CD4-positive, alpha-beta T cell treated with Interleukin-1 beta for 1 hour (primary cell): ENCODE data around the gene RUNX1.
"Not testable (repeated sequence)": the region's sequence is repeated elsewhere in the genome, so short reads cannot be mapped to it uniquely, and the experiment has no call there.

Experiments
- DNase-seq, 2 donors: peaks; one replicate each; pipeline ENCODE4 v3.0.0-alpha.2; 2020 to 2022

The RUNX1 gene

DNA sequence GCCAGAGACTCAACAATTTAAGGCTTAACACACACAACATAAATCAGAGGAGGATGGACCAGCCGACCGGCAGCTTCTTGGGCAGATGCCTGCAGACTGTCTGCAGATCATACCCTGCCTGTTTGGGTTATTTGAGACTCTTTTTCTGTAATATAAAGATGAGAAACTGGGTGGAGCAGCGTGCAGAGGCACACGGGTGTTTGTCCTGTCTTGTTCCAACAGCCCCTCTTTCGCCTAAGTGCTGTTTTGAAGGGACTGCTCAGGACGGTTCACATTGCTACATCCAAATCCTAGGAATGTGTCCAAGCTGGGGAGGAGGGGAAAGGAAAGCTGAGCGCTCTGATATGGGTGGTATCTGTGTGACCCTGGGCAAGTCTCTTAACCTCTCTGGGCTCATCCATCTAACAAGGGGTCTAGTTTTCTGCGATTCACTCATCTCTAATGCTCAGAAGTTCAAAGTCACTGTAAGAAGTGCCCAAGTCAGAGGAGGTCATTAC is 230.4 kb downstream of the RUNX1 start:
- DNase-seq = no peak

DNA sequence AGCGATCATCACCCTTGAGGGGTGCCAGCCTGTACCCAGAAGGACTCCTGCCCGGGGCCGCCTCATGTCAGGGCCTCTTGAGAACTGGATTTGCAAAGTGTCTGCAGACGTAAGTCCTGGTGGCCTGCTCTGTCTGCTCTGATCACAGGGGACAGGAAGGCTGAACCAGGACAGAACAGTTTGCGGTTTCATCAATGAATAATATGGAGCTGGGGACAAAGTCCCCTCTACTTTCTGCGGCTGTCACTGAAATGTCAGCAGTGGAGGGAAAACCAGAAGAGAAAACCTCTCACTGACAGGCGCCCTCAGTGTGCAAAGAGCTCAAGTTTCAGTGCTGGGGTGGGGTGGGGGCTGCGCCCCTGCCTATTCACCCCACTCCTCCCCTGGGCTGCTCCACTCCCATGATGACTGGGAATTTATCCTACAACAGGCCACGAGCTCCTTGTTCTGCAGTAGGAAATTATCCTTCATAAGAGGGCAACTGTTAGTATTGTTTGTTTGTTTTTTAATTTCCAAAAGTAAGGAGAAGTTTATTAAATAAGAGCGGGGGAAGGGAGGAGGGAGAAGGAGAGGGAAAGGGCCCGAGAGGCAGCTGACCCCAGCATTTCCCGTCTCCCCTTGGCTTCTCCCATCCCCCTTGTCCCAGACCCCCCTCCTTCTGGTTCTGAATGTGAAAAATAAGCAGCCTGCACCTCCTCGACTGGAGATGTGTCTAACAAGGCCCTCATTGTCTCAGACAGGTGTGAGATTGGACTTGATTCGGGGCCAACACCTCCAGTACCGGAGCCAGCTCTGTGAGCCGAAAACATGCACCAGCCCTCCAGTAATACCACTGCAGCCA is 231.1 kb downstream of the RUNX1 start:
- no peak for DNase-seq

DNA sequence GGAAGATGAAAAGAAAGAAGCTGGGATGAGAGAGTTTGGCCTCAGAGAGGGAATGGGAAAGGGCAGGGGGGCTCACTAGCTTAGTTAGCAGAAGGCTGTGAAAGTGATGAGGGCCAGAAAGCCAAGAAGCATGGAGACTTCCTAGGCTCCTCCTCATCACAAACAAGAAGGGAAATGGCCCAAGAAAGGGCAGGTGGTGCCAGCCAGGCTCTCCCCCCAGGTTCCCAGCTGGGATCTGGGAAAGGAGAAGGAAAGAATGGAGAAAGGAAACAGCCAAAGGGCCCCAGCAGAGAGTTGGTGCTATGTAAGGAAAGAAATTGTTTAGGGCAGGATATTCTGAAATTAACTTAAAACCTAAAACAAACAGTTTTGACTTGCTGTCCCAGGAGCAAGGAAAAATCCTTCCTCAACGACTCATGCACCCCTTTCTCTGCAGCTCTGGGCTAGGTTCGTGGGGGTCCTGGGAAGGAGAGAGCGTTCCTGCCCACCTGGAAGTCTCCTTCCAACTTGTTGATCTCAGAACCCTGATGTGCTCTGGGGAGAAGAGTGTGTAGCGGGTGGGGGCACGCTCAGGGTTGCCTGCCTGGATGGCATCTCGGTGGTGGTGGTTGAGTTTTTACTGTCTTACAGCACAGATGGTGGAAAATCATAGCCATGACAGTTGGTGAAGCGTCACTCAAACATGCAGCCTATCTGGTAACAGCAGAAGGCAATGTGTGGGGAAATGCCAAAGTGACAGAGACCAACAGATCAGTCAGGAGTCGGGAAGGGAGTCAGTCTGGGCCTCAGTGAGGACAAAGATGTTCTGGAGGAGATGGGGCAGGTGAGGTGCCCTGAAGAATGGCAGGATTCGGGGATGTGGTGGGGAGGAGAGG is 233.0 kb downstream of the RUNX1 start:
- DNase-seq = no peak

DNA sequence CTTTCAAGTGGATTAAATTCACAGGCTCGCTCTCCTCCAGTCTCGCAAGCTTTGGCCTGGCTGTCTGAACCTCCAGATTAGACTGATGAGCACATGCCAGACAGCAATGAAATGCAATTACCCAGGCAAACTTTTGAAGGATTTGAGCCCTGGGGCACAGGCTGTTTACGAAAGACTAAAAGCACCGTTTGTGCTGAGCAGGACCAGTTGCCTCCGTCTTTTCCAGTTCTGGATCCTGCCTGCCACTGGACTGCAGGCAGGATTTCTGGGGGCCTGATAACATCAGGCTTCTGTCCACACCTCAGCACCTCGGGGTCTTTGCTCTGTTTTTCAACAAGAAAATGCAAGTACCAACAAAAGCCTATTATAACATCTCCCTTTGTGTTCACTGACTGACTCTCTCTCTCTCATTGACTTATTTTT is 234.6 kb downstream of the RUNX1 start:
- DNase-seq = no peak

DNA sequence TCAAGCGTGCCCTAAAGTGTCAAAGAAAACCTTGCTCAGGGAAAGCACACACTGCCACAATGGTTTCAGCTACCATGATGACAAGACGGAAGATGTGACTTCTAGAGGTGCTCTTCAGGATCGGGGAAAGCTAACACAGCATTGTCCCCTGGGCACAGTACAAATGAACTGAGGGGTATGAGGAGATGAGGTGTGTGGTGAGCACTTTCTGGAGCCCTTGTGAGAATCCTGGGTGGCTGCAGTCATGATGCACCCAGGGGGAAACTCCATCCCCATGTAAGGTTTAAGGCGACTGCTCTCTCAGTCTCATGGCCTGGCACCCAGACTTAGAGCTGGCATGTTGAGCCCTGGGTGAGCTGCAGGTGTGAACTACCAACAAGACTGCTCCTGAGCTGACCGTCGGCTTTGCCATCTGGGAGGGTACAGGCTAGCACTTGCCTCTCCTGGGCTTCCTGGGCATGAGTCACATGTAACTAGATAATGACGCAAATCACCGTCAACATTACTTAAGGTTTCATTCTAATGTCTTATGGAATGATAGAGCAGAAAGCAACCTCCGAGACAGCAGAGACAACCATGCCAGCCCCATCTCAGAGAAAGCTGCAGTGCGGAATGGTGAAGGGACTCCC is 235.7 kb downstream of the RUNX1 start:
- peak in 1 of 2 donors; percentile 5 for DNase-seq

DNA sequence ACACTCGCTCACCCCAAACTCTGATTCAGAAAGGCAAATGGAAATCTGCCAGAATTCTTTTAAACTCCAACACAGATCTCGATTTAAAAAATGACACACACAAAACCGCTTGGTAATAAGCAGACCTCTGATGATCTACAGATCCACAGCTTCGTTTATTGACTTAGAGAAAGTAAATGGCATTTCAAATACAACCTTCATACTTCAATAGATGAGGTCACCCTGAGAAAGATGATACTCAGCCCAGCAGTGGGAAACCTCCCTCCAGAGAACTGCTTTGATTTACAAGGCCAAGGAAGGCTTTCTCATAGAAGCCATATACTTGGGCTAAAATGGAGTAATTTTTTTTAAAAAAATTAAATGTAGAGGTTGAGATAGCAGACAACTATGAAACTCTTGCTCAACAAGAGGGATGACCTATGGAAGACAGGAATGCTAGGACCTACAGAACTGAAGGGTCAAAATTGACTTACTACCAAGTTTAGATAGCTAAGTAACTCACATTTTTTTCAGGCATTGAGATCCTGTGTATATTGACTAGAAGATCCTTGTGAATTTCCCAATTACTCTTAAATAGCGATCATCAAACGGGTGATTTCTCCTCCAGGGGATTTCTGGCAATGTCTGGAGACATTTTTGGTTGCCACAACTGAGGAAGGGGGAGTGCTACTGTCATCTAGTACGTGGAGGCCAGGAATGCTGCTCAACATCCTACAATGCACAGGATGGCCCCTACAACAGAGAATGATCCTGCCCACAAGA is 236.4 kb downstream of the RUNX1 start:
- no peak for DNase-seq

DNA sequence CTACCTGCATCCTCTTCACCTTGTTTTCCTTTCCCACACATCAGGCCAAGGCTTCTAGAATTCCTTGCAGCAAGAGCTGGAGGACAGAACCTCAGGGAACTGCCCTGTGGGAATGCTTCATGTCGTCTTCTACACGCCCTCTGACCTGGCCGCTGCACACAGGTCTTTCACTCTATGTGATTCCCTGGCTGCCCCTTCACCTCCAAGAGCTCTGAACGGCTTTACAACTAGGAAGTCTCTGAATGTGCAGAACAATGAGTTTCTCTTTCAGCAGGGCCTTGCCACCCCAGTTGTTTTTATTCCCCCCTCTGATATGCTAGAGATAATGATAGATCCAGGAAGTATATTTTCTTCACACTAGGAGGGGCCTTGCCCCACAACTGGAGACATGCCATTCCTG is 237.7 kb downstream of the RUNX1 start:
- no peak for DNase-seq

DNA sequence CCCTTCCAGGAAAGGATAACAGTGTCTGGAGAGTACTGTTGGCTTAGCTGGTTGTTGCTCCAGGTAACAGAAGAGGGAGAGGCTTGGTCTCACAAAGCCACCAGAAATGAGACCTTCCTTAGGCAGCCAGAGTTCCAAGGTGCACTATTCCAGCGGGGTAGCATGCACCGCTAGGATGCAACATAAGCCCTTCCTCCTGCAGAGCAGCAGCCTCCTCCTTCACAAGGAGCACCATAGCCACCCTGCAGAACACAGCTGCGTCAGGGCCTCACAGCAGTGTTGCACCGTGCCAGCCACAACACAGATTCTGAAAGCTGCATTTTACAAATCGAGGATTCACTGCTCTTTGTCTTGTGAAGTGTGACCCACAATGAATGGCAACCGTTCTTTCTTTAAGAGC is 238.3 kb downstream of the RUNX1 start:
- no peak for DNase-seq

DNA sequence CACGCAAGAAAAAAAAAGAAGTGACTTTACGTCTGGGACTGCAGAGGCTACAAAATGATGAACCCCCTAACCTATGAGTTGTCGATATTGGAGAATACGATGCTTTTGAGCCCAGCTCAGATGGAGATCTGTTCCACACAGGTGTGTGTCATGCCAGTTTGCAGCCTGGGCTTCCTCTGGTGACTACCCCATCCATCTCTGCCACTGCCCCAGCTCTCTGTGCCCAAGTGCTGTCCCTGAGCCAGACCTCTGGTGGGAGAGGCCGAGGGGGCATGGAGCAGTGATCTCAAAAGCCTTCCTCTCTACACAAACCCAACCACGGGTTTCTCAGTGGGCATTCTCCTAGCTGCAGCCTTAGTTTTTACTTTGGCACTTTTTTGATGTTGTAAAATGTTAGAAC is 239.3 kb downstream of the RUNX1 start:
- DNase-seq = no peak

DNA sequence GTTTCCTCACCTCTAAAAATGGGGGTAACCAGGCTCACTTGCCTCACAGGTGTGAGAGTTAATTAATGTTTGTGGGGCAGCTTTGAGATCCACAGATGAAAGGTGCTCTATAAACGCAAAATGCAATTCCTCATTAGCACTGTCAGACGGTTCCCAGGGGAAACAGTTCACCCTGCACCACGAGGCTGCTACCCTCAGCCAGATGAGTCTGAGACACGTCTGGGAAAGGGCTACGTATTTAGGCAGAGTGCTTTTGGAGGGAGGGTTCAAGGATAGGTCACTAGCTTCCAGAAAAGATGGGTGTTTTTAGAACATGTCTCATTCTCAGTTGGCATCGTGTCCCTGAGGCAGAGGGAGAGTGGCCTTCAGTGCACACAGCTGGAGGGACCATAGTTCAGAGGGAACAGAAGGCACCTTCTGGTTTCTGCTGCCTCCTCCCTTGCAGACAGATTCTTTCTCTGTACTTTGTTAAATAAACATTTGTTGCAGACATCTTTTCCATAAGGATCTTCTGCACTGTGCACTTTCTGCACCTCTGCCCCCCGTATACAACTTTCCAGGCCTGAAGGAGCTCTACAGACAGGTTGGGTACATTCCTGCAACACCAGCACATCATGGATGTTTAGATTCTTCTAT is 240.4 kb downstream of the RUNX1 start:
- DNase-seq = no peak

DNA sequence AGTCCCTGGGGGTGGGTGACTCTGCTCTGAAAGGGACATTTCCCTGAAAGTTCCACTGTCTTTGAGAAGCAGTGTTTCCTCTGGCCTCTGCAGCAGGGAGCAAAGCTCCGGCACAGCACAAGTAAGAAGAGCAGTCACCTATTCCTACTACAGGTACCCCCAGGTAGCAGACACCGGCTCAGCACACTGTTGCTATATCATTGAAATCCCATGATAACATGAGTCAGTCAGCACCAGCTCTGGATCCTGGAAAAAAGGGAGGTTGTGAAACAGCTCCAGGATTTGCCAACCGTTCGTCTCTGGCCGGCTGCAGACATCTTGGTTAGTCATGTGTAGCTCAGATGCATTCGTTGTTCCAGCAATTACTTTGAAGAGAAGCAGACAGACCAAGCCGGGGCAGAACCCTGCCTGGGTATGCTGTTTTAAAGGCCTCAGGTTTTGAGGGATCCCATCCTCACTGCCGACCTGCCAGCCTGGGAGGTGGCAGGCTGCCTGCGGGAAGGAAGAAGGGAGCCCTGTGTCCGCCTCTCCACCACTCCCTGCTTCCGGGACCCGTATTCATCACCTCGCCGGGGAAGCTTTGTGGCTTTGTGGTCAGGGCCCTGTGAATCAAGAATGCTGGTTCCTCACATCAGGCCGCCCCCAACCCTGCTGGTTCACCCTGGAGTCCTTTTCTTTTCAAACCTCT is 241.1 kb downstream of the RUNX1 start:
- DNase-seq = peak; percentile 47 to 57

DNA sequence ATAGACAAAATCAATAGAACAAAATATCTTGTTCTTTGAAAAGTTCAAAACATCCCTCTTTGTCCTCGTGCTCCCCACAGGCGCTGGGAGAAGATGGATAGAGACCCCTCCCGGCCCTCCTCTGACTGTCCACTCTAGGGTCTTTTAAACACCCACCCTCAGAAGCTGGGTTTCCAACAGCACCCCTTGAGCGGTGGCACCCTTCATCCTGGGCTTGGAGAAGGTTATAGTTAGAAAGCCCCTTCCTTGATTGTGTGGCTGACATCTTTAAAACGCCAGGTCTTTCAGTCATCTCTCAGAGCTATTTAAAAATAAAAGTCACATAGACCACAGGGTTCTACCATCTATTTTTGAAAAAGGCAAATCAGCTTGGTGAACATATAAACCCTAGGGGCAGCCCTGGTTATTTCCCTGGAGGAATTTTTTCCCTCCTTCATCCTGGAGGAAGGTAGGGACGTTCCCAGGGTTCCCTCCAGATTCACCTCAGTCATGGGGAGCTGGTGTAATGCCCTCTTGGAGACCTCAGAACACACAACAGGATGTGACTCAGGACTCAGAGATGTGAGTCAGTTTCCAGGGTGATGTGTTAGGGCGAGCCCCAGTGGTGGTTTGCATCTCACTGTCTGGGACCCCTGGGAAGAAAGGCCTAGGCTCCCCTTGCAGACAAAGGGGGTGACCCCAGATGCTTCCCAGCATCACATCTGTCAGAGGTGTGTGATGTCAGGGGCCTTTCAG is 241.8 kb downstream of the RUNX1 start:
- DNase-seq = peak; percentile 46 to 67

DNA sequence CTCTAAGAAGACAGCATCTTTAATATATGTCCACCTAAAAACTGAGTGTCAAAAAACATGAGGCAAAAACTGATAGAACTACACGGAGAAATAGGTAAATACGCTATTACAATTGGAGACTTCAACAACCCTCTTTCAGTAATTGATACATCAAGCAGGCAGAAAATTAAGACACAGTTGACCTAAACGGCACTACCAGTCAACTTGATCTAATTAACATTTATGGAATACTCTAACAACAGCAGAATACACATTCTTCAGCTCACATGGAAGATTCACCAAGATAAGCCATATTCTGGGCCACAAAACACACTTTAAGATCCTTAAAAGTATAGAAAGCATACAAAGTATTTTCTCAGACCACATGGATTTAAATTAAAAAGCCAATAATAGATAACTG is 242.7 kb downstream of the RUNX1 start:
- DNase-seq = no peak

DNA sequence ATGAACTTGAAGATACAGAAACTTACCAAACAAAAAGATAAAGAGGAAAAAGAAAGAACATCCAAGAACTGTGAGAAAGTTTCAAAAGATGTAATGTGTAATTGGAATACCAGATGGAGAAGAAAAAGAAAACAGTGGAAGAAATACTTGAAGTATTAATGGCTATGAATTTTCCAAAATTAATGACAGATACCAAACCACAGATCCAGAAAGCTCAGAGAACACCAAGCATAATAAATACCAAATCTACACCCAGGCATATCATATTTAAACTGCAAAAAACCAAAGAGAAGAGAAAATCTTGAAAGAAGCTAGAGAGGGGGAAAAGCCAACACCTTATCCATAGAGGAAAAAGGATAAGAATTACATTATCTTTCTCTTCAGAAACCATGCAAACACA is 243.9 kb downstream of the RUNX1 start:
- no peak for DNase-seq

DNA sequence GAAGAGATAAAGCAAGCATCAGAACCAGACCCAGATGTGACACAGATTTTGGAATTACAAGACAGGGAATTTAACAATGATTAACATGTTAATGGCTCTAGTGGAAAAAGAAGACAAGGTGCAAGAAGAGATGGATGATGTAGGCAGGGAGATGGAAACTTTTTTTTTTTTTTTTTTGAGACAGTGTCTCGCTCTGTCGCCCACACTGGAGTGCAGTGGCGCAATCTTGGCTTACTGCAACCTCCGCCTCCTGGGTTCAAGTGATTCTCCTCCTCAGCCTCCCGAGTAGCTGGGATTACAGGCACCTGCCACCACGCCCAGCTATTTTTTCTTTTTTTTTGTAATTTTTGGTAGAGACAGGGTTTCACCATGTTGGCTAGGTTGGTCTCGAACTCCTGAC is 244.5 kb downstream of the RUNX1 start:
- DNase-seq = not testable (repeated sequence)

DNA sequence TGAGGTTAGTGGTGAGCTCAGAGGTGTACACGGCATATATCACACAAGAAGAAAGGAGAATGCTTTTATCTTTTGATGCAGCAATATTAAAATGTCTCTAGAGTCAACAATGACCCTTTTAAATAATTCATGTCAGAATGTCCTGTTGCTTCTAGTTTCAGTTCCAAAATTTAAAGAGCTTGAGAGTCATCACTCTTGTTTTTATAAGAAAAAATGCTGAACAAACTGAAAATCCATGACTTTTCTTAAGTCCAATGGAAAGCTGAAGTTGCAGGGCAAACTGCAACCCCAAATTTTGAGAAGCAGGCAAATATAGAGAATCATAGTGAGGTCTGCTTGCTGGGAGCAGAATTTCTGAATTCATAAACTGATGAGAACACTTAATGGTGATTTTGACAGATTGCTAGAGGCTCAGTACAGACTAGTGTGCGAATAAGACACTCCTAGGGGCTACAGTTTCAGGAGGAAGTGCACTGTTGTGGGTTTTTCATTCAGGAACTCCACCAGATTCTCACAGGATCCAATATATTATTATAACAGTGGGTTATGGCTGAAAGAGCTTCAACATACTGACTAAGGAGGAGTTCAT is 245.2 kb downstream of the RUNX1 start:
- DNase-seq = no peak

DNA sequence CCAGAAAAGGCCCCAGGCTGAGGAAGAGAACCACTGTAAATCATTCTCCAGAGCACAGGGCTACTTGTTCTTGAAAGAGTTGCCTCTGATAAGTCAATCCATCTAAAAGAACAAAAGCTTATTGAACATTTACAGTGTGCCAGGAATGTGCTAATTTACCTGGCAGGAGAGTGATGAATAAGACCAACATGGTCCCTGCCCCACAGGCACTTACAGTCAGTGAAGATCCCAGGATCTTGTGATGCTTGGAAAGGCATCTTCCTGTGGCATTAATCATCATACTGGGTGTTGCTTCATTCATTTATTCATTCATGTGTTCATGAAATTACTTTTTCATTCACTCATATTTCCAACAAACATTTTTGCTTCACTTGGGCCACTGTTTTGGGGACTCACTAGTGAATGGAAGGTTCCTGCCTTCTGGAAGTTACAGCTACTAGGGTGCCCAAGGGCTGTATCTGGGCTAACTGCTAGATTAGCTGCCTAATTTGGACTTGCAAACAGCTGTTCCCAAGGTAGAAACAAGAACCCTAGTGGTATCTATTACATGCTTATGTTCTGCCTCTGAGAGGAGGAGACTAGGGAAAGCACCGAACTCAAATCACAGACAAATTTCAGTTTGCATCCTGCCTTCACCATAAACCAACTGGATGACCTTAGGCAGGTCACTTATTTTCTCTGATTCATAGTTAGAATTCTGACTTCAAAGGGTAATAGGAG is 246.8 kb downstream of the RUNX1 start:
- DNase-seq = no peak

DNA sequence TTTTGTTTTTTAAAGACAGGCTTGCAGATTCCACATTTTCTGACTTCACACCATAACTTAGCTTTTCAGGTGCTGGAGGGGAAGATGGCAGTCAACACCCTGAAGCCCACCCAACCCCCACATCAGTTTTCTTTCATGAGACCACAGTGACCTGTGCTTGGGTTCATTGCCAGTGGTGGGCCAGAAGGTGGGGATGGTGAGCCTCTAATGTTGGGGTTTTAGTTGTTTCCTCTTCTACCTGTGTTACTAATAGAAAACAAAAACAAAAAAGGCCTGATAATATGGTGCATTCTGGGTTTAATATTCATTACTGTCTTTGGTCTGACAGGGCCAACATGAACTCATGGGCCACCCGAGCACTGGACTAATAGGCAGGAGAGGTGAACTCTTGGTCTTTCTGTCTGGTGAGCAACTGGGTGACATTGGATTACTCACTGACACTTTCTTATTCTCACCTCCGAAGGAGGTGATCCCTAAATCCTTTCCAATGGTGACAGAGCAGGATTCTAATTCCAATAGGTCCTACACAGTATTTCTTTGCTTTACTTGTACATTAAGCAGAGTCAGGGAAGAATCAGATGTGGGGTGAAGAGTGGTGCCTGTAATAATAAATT is 247.5 kb downstream of the RUNX1 start:
- DNase-seq = peak; percentile 7 to 35
